B cell (primary cell): ENCODE measurements around the gene ASF1A. TPM values are rescaled to one million over a fixed set of nuclear protein-coding genes. Genes with fewer than 3 reads are reported as not detected.

Source experiments
- ATAC-seq: fragments of 200-7000 bp; cut with Tn5 transposase; one replicate; pipeline ENCODE4 v1.10.0; 2021; ENCODE audit warnings: low read depth, mild to moderate bottlenecking, moderate number of reproducible peaks, moderate library complexity
- CTCF ChIA-PET: fragments of 350-600 bp; sonication (Branson Sonifier 250); formaldehyde crosslinking; loops from one replicate; lab custom pipeline; 2021; ENCODE audit warnings: antibody characterized with exemption, inconsistent platforms; lab: Charles Lee
- POLR2A ChIA-PET: fragments of 350-600 bp; sonication (Branson Sonifier 250); formaldehyde crosslinking; loops from one replicate; lab custom pipeline; 2021; ENCODE audit warnings: antibody characterized with exemption; lab: Charles Lee
- DNase-seq: peaks from one replicate; pipeline ENCODE4 v3.0.0; 2013
- H2AFZ ChIP-seq: 2 replicates; pipeline ENCODE4 v1.6.1; 2012; ENCODE audit warnings: mild to moderate bottlenecking, low read depth, low read length; ENCODE audit not compliant: insufficient read depth, poor library complexity, severe bottlenecking
- H3K27ac ChIP-seq, 2 donors: 1 replicate in 1 of 2; 2 replicates in 1 of 2; pipeline ENCODE4 v1.5.1; 2012 to 2013; ENCODE audit warnings: low read length in 2 of 2, mild to moderate bottlenecking in 2 of 2, moderate library complexity in 1 of 2
- H3K27me3 ChIP-seq, 4 experiments: fragments of 200-600 bp in 1 of 4; sonication (generic) in 1 of 4; replicated peaks in 1 of 4; 1 replicate in 2 of 4; 2 replicates in 2 of 4; pipeline versions ENCODE4 v1.6.1 to v1.7.0; 2013 to 2016; ENCODE audit warnings: low read length in 3 of 4, mild to moderate bottlenecking in 2 of 4, mixed read lengths in 1 of 4, moderate library complexity in 1 of 4; ENCODE audit not compliant: insufficient read depth in 4 of 4, control insufficient read depth in 3 of 4; ENCODE audit errors: control extremely low read depth in 1 of 4
- H3K36me3 ChIP-seq, 2 experiments: replicated peaks in 1 of 2; 1 replicate in 1 of 2; 2 replicates in 1 of 2; pipeline versions ENCODE4 v1.6.1 to v1.7.1; 2013; ENCODE audit warnings: low read length in 1 of 2; ENCODE audit not compliant: insufficient read depth in 2 of 2, control insufficient read depth in 1 of 2; ENCODE audit errors: control extremely low read depth in 1 of 2, extremely low read depth in 1 of 2
- H3K4me1 ChIP-seq, 2 donors: fragments of 200-600 bp in 1 of 2; sonication (generic) in 1 of 2; 1 replicate in 1 of 2; 2 replicates in 1 of 2; pipeline versions ENCODE4 v1.5.1 to v1.6.1; 2013 to 2017; ENCODE audit warnings: low read length in 2 of 2; ENCODE audit not compliant: control insufficient read depth in 2 of 2, insufficient read depth in 2 of 2
- H3K4me2 ChIP-seq: replicated peaks from 2 replicates; pipeline ENCODE3; 2012; ENCODE audit warnings: mild to moderate bottlenecking, low read depth, low read length; ENCODE audit not compliant: poor library complexity, severe bottlenecking
- H3K4me3 ChIP-seq, 5 experiments: fragments of 200-600 bp in 1 of 5; sonication (generic) in 1 of 5; 1 replicate in 3 of 5; 2 replicates in 2 of 5; pipeline versions ENCODE4 v1.5.1 to v1.7.0; 2011 to 2016; ENCODE audit warnings: low read length in 4 of 5, mild to moderate bottlenecking in 4 of 5, low read depth in 2 of 5, control low read depth in 1 of 5, moderate library complexity in 1 of 5; ENCODE audit not compliant: insufficient read depth in 1 of 5; ENCODE audit errors: control extremely low read depth in 1 of 5, extremely low read depth in 1 of 5
- H3K79me2 ChIP-seq: fragments of 200-600 bp; sonication (generic); one replicate; pipeline ENCODE4 v1.6.0; 2016; ENCODE audit warnings: low read length; ENCODE audit not compliant: control insufficient read depth, insufficient read depth
- H3K9ac ChIP-seq: fragments of 200-600 bp; sonication (generic); 2 replicates; pipeline ENCODE4 v1.6.1; 2017; ENCODE audit warnings: mild to moderate bottlenecking, low read length, moderate library complexity
- H3K9me3 ChIP-seq, 3 donors: one replicate each; pipeline versions ENCODE4 v1.6.1 to v1.7.1; 2013; ENCODE audit warnings: low read length in 2 of 3; ENCODE audit not compliant: control insufficient read depth in 2 of 3, insufficient read depth in 1 of 3; ENCODE audit errors: control extremely low read depth in 1 of 3
- H4K20me1 ChIP-seq: 2 replicates; pipeline ENCODE4 v1.6.0; 2012; ENCODE audit warnings: mild to moderate bottlenecking, low read length; ENCODE audit not compliant: insufficient read depth, control insufficient read depth, poor library complexity, severe bottlenecking
- H3K27ac Mint-ChIP-seq: one replicate; pipeline ENCODE4 v1.8.0; 2021; ENCODE audit warnings: mixed read lengths
- H3K27me3 Mint-ChIP-seq: one replicate; pipeline ENCODE4 v1.8.0; 2021; ENCODE audit warnings: mixed read lengths
- H3K4me1 Mint-ChIP-seq: one replicate; pipeline ENCODE4 v1.8.0; 2021; ENCODE audit warnings: mixed read lengths
- H3K4me3 Mint-ChIP-seq: one replicate; pipeline ENCODE4 v1.8.0; 2021; ENCODE audit warnings: mixed read lengths
- H3K9me3 Mint-ChIP-seq: one replicate; pipeline ENCODE4 v1.8.0; 2022; ENCODE audit warnings: mixed read lengths; ENCODE audit not compliant: insufficient read depth
- CTCF ChIP-seq: fragments of 200-600 bp; IDR thresholded peaks from one replicate; pipeline ENCODE4 v1.8.0; 2022; ENCODE audit warnings: antibody characterized with exemption, mild to moderate bottlenecking
- EZH2 ChIP-seq: IDR thresholded peaks from 2 replicates; pipeline ENCODE4 v1.6.1; 2012; ENCODE audit warnings: borderline replicate concordance, low read depth, mild to moderate bottlenecking, moderate library complexity, low read length; ENCODE audit not compliant: insufficient read depth, poor library complexity, severe bottlenecking
- WGBS: methylation state at CpG from one replicate; pipeline ENCODE4 v1.1.5; 2013; ENCODE audit warnings: missing lambda C conversion rate; ENCODE audit not compliant: insufficient coverage; 5-methylcytosine and 5-hydroxymethylcytosine counted together
- intact Hi-C: fragments of 100-400 bp; cut with micrococcal nuclease; formaldehyde crosslinking; loops from one replicate; pipeline ENCODE4 v1.10.0; 2022
- polyA plus RNA-seq: library from polyadenylated mRNA; depleted of rRNA; stranded (reverse); fragments of >200 nt; gene quantifications from 2 replicates; pipeline ENCODE4 v1.2.3, GENCODE V29; 2012
- total RNA-seq, 2 donors: library from RNA; stranded (reverse); fragments of 120-200 nt in 1 of 2; gene quantifications; 1 replicate in 1 of 2; 2 replicates in 1 of 2; pipeline versions ENCODE4 v1.2.3 to v1.2.4, GENCODE V29; 2013 to 2022

Gene ASF1A
- total and polyA plus RNA-seq, 2 donors (not counting 1 experiment from before 2014, with no cell fraction given), result 4.0 to 25.3 TPM

- intact Hi-C loops, result no loop called here
- ChIA-PET CTCF (no interaction called here), POLR2A (no interaction called here)
- H3K9me3 Mint-ChIP-seq, result no peaks in the 10 kb centered on the region
- Histone ChIP-seq H3K27me3 (no peaks in the 10 kb centered on the region), H3K36me3 (peaks cover 7 to 58% of the 10 kb centered on the region in 2 experiments), H2AFZ (no peak overlapping the region), H3K4me3 (no peak overlapping the region), H4K20me1 (peaks cover 7% of the 10 kb centered on the region), H3K9me3 (no peaks in the 10 kb centered on the region), H3K9ac (no peak overlapping the region), H3K4me1 (peaks cover 0 to 7% of the 10 kb centered on the region in 2 donors), H3K4me2 (no peak overlapping the region), H3K79me2 (peaks cover 50% of the 10 kb centered on the region), H3K27ac (no peak overlapping the region)
- no peak overlapping the region for H3K27ac Mint-ChIP-seq
- H3K4me3 Mint-ChIP-seq, result no peak overlapping the region
- peaks cover 27% of the 10 kb centered on the region for H3K4me1 Mint-ChIP-seq
- no peaks in the 10 kb centered on the region for H3K27me3 Mint-ChIP-seq
- no peak for ATAC-seq
- DNase-seq, result no peak
- WGBS, result no CpG with 5 or more reads among the region's 2 CpGs
- TF ChIP-seq CTCF, result no peak
- no peak for TF ChIP-seq EZH2
These were observed 9.2 kb downstream of the ASF1A start for GRCh38 chr6:118903138-118903537.

- H2AFZ ChIP-seq, result no peak overlapping the region
- no peak overlapping the region for H3K9ac ChIP-seq
- no peaks in the 10 kb centered on the region for H3K27me3 ChIP-seq
- WGBS, result 100% methylated on average over 3 of the region's 6 CpGs
- H3K27ac ChIP-seq, result no peak overlapping the region
- no peak overlapping the region for H3K27ac Mint-ChIP-seq
- no peak overlapping the region for H3K4me2 ChIP-seq
- TF ChIP-seq EZH2 (no peak), CTCF (no peak)
- no peaks in the 10 kb centered on the region for H3K9me3 ChIP-seq
- no peak for ATAC-seq
- ChIA-PET POLR2A (no interaction called here), CTCF (interaction anchor here (1.2 kb wide), 1 partner anchor 8 kb away, joined by 3 read pairs; no protein-coding TSS in a partner anchor)
- peaks cover 0 to 7% of the 10 kb centered on the region in 2 donors for H3K4me1 ChIP-seq
- H3K27me3 Mint-ChIP-seq, result no peaks in the 10 kb centered on the region
- no peak overlapping the region for H3K4me3 ChIP-seq
- H3K36me3 ChIP-seq, result peaks cover 7 to 59% of the 10 kb centered on the region in 2 experiments
- peaks cover 44% of the 10 kb centered on the region for H3K79me2 ChIP-seq
- no peaks in the 10 kb centered on the region for H3K9me3 Mint-ChIP-seq
- no peak overlapping the region for H3K4me3 Mint-ChIP-seq
- H4K20me1 ChIP-seq, result peaks cover 7% of the 10 kb centered on the region
- peaks cover 25% of the 10 kb centered on the region for H3K4me1 Mint-ChIP-seq
- intact Hi-C loops, result no loop called here
- DNase-seq, result no peak
These were observed 9.7 kb downstream of the ASF1A start for GRCh38 chr6:118903691-118904090.
